Measurements from ENCODE around the gene CSTPP1. TPM values are rescaled to one million over a fixed set of nuclear protein-coding genes. Genes with fewer than 3 reads are reported as not detected.

The CSTPP1 gene
- total RNA-seq, 1 donor from 2014 or later = 6.6 TPM

DNA sequence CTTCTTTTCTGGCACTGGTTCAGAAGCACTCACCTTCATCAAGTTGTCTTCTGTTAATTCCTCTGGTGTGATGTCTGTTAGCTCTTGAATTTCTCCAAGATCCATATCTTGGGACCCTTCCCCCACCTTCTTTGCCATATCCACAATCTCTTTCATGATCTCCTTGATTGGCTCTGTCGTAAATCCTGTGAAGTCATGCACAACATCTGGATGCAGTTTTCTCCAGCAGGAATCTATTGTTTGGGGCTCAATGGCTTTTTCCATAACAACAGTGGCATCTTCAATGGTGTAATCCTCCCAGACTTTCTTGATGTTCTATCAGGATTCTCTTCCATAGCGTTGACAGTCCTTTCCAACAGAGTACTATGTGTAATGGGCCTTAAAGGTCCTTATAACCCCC is 96.9 kb downstream of the CSTPP1 start:
- TF ChIP-seq, protein P1, sequence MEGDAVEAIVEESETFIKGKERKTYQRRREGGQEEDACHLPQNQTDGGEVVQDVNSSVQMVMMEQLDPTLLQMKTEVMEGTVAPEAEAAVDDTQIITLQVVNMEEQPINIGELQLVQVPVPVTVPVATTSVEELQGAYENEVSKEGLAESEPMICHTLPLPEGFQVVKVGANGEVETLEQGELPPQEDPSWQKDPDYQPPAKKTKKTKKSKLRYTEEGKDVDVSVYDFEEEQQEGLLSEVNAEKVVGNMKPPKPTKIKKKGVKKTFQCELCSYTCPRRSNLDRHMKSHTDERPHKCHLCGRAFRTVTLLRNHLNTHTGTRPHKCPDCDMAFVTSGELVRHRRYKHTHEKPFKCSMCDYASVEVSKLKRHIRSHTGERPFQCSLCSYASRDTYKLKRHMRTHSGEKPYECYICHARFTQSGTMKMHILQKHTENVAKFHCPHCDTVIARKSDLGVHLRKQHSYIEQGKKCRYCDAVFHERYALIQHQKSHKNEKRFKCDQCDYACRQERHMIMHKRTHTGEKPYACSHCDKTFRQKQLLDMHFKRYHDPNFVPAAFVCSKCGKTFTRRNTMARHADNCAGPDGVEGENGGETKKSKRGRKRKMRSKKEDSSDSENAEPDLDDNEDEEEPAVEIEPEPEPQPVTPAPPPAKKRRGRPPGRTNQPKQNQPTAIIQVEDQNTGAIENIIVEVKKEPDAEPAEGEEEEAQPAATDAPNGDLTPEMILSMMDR (IDR thresholded peaks at IDR 0.05; ENCODE audit: insufficient read depth, low read length, severe bottlenecking) = no peak
- no peak for FAIRE-seq

DNA sequence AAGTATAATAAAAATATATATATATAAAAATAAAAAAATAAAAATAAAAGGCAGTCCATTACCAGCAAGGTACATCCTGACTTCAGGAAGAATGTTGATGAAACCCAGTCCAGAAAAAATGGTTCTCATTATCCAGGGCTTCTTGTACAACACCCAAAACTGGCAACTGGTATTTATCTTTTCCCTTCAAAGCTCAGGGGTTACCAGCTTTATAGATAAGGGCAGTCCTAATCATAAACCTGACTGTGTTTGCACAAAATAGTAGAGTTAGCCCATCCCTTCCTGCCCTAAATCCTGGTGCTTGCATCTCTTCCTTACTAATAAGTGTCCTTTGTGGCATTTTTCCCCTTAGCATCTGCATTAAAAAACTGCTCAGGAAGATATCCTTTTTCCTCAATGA is 97.5 kb downstream of the CSTPP1 start:
- Histone ChIP-seq H3K36me3 (ENCODE audit: control insufficient read depth, insufficient read depth, low read length) (no peaks in the 10 kb centered on the region), H3K27me3 (ENCODE audit: control insufficient read depth, insufficient read depth, low read length) (no peaks in the 10 kb centered on the region), H3K4me3 (ENCODE audit: low read depth, low read length) (no peak overlapping the region)
- TF ChIP-seq, protein P1 (IDR thresholded peaks at IDR 0.05; ENCODE audit: insufficient read depth, low read length, severe bottlenecking) = no peak
- DNase-seq (ENCODE audit: low read depth) (no peak), FAIRE-seq (no peak)

More for the DNA sequence above, 96.9 kb downstream of the CSTPP1 start:
- no peaks in the 10 kb centered on the region for H3K36me3 ChIP-seq (ENCODE audit: control insufficient read depth, insufficient read depth, low read length)
- DNase-seq (ENCODE audit: low read depth) = no peak
- H3K27me3 ChIP-seq (ENCODE audit: control insufficient read depth, insufficient read depth, low read length) = no peaks in the 10 kb centered on the region
- H3K4me3 ChIP-seq (ENCODE audit: low read depth, low read length) = no peak overlapping the region

DNA sequence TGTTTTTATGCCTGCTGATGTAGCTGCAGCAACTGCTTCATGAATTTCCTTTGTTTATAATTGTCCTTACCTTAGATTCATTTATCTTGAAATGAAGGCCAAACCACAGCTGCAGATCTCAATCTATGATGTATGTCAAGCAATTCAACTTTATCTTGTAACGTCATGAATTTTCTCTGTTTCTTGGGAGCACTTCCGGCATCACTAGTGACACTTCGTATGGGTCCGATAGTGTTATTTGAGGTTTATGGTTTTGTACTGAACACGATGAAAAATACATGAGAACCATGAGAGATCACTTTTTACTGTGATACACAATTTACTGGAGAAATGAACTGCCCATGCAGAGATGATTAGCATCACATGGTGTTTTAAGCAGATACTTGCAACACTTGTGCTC is 98.5 kb downstream of the CSTPP1 start:
- no peaks in the 10 kb centered on the region for H3K36me3 ChIP-seq (ENCODE audit: control insufficient read depth, insufficient read depth, low read length)
- H3K27me3 ChIP-seq (ENCODE audit: control insufficient read depth, insufficient read depth, low read length) = no peaks in the 10 kb centered on the region
- TF ChIP-seq, protein P1 (IDR thresholded peaks at IDR 0.05; ENCODE audit: insufficient read depth, low read length, severe bottlenecking) = no peak
- H3K4me3 ChIP-seq (ENCODE audit: low read depth, low read length) = no peak overlapping the region
- FAIRE-seq (no peak), DNase-seq (ENCODE audit: low read depth) (no peak)

DNA sequence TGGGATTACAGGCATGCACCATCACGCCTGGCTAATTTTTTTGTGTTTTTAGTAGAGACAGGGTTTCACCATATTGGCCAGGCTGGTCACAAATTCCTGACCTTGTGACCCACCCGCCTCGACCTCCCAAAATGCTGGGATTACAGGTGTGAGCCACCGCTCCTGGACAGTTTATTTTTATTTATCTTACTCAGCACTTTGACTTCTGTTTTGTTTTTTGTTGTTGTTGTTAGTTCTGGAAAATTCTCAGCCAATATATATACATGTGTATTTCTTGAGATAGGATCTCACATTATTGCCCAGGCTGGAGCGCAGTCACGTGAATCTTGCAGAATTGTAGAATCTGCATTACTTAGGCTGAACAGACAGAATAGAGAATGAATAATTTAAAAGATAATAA is 107.6 kb downstream of the CSTPP1 start:
- H3K27me3 ChIP-seq (ENCODE audit: control insufficient read depth, insufficient read depth, low read length) = no peaks in the 10 kb centered on the region
- DNase-seq (ENCODE audit: low read depth) (no peak), FAIRE-seq (no peak)
- H3K36me3 ChIP-seq (ENCODE audit: control insufficient read depth, insufficient read depth, low read length) = no peaks in the 10 kb centered on the region
- TF ChIP-seq, protein P1 (IDR thresholded peaks at IDR 0.05; ENCODE audit: insufficient read depth, low read length, severe bottlenecking) = no peak
- H3K4me3 ChIP-seq (ENCODE audit: low read depth, low read length) = no peak overlapping the region

DNA sequence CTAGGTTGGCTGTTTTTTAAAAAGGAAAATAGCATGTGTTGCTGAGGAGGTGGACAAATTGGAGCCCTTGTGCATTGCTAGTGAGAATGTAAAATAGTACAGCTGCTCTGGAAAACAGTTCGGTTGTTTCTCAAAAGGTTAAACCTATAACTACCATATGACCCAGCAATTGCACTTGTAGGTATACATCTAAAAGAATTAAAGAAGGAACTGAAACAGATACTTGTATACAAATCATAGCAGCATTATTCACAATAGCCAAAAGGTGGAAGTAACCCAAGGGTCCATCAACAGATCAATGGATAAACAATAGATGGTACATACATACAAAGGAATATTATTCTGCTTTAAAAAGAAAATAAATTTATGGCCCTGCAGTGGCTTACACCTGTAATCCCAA is 111.4 kb downstream of the CSTPP1 start:
- DNase-seq (ENCODE audit: low read depth) (no peak), FAIRE-seq (no peak)
- TF ChIP-seq, protein P1 (IDR thresholded peaks at IDR 0.05; ENCODE audit: insufficient read depth, low read length, severe bottlenecking) = no peak
- Histone ChIP-seq H3K4me3 (ENCODE audit: low read depth, low read length) (no peak overlapping the region), H3K27me3 (ENCODE audit: control insufficient read depth, insufficient read depth, low read length) (no peaks in the 10 kb centered on the region), H3K36me3 (ENCODE audit: control insufficient read depth, insufficient read depth, low read length) (no peaks in the 10 kb centered on the region)

DNA sequence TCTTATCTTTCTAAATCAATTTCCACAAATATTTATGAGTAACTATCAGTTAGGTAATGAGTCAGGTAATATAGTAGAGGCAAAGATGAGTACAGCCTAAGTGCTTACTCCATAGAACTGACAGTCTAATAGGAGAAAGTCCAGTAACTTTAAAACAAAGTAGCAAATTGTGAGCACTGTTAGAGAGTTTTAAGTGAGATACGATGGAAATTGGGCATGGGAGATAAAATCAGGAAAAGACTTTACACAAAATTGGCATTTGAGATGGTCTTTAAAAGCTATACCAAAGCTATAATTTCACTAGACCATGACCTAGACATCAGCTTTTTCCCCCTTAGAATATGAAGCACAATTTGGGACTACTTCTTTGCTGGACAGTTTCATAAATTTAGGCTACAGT is 113.7 kb downstream of the CSTPP1 start:
- no peak for DNase-seq (ENCODE audit: low read depth)
- TF ChIP-seq, protein P1 (IDR thresholded peaks at IDR 0.05; ENCODE audit: insufficient read depth, low read length, severe bottlenecking) = no peak
- Histone ChIP-seq H3K36me3 (ENCODE audit: control insufficient read depth, insufficient read depth, low read length) (no peaks in the 10 kb centered on the region), H3K4me3 (ENCODE audit: low read depth, low read length) (no peak overlapping the region), H3K27me3 (ENCODE audit: control insufficient read depth, insufficient read depth, low read length) (no peaks in the 10 kb centered on the region)
- no peak for FAIRE-seq
